PC-3 (cell line): ENCODE data around the gene FAXDC2.

Experiments used
- CTCF ChIP-seq: fragments of 300-600 bp; sonication (generic); conservative IDR thresholded peaks from 2 replicates; pipeline ENCODE4 v1.5.1; 2017; ENCODE audit warnings: antibody characterized with exemption, low read depth, mild to moderate bottlenecking, low read length
- EZH2phosphoT487 ChIP-seq: fragments of 300-600 bp; sonication (generic); IDR thresholded peaks from 2 replicates; pipeline ENCODE4 v1.6.1; 2018; ENCODE audit warnings: mild to moderate bottlenecking, antibody characterized with exemption, low read length, borderline replicate concordance

GRCh38 chr5:154878642-154879335 lies 28.4 kb upstream of the FAXDC2 start:
- TF ChIP-seq EZH2phosphoT487 (no peak), CTCF (no peak)
